Measurements from ENCODE around the gene PEMT.

DNA sequence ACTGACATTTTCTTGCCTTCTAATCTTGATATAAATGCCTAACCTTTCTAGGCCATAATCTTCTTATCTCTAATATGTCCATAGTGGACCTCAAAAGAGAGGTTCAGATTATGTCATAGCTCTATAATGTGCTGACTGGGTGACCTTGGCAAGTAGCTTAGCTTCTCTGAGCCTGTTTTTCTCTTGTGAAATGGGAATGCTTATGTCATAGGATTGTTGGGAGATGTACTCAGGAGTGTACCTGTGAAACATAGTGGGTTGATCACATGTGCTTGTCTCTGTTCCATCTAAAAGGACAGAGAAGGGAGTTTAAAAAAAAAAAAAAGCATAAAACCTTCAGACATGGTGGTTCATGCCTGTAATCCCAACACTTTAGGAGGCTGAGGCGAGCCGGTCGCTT, 112.3 kb downstream of the PEMT start:
- no peak for TF ChIP-seq POLR2A (IDR thresholded peaks at IDR 0.05)
- TF ChIP-seq, protein P1, sequence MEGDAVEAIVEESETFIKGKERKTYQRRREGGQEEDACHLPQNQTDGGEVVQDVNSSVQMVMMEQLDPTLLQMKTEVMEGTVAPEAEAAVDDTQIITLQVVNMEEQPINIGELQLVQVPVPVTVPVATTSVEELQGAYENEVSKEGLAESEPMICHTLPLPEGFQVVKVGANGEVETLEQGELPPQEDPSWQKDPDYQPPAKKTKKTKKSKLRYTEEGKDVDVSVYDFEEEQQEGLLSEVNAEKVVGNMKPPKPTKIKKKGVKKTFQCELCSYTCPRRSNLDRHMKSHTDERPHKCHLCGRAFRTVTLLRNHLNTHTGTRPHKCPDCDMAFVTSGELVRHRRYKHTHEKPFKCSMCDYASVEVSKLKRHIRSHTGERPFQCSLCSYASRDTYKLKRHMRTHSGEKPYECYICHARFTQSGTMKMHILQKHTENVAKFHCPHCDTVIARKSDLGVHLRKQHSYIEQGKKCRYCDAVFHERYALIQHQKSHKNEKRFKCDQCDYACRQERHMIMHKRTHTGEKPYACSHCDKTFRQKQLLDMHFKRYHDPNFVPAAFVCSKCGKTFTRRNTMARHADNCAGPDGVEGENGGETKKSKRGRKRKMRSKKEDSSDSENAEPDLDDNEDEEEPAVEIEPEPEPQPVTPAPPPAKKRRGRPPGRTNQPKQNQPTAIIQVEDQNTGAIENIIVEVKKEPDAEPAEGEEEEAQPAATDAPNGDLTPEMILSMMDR (IDR thresholded peaks at IDR 0.05), result no peak
